Karpas-422 (cell line): ENCODE results near the gene SYPL1. TPM values are rescaled to one million over a fixed set of nuclear protein-coding genes. Genes with fewer than 3 reads are reported as not detected.
A peak's percentile ranks its signal among the peaks of the same experiment; 100 is the strongest.
"Not testable (repeated sequence)": the region's sequence is repeated elsewhere in the genome, so short reads cannot be mapped to it uniquely, and the experiment has no call there.

Experiments used
- DNase-seq: peaks from one replicate; pipeline ENCODE4 v3.0.0-alpha.2; 2015
- H2AFZ ChIP-seq: fragments of 200-600 bp; sonication (generic); 2 replicates; pipeline ENCODE4 v1.6.1; 2014; ENCODE audit warnings: antibody characterized with exemption, low read length, mixed read lengths
- H3K27ac ChIP-seq: fragments of 200-600 bp; sonication (generic); 2 replicates; pipeline ENCODE4 v1.5.1; 2014; ENCODE audit warnings: mild to moderate bottlenecking, low read length, moderate library complexity
- H3K27me3 ChIP-seq: fragments of 200-600 bp; sonication (generic); 2 replicates; pipeline ENCODE4 v1.6.1; 2014; ENCODE audit warnings: low read length, mixed read lengths
- H3K36me3 ChIP-seq: fragments of 200-600 bp; sonication (generic); 2 replicates; pipeline ENCODE4 v1.6.1; 2014; ENCODE audit warnings: low read length, mixed read lengths; ENCODE audit not compliant: insufficient read depth
- H3K4me1 ChIP-seq: fragments of 200-600 bp; sonication (generic); 2 replicates; pipeline ENCODE4 v1.6.1; 2014; ENCODE audit warnings: mild to moderate bottlenecking, low read length, mixed read lengths
- H3K4me2 ChIP-seq: fragments of 200-600 bp; sonication (generic); 2 replicates; pipeline ENCODE4 v1.6.1; 2014; ENCODE audit warnings: low read length, low read depth, mild to moderate bottlenecking; ENCODE audit not compliant: poor library complexity, severe bottlenecking
- H3K4me3 ChIP-seq: fragments of 200-600 bp; sonication (generic); 2 replicates; pipeline ENCODE4 v1.5.1; 2014; ENCODE audit warnings: mild to moderate bottlenecking, antibody characterized with exemption, low read length, mixed read lengths
- H3K79me2 ChIP-seq: fragments of 200-600 bp; sonication (generic); 2 replicates; pipeline ENCODE4 v1.6.1; 2014; ENCODE audit warnings: mild to moderate bottlenecking, low read length, mixed read lengths
- H3K9ac ChIP-seq: fragments of 200-600 bp; sonication (generic); 2 replicates; pipeline ENCODE4 v1.6.0; 2014; ENCODE audit warnings: low read length
- H3K9me2 ChIP-seq: fragments of 200-600 bp; sonication (generic), shearing (Covaris generic); replicated peaks from 2 replicates; pipeline ENCODE4 v1.6.0; 2014; ENCODE audit warnings: mild to moderate bottlenecking, low read length, moderate library complexity; ENCODE audit not compliant: insufficient read depth
- H3K9me3 ChIP-seq: fragments of 300-700, 200-600 bp; sonication (generic); 2 replicates; pipeline ENCODE4 v1.6.1; 2014; ENCODE audit warnings: low read length, mixed read lengths
- H4K20me1 ChIP-seq: fragments of 200-600 bp; sonication (generic); 2 replicates; pipeline ENCODE4 v1.6.1; 2014; ENCODE audit warnings: mild to moderate bottlenecking, antibody characterized with exemption, low read length, low read depth; ENCODE audit not compliant: insufficient read depth
- total RNA-seq: library from RNA; depleted of rRNA; stranded (reverse); fragments of >200 nt; shearing (Covaris generic); gene quantifications from 2 replicates; pipeline ENCODE4 v1.2.3, GENCODE V29; 2014; ENCODE audit warnings: low replicate concordance

Gene SYPL1
- total RNA-seq, 1 experiment from 2014 or later: 251 TPM

DNA sequence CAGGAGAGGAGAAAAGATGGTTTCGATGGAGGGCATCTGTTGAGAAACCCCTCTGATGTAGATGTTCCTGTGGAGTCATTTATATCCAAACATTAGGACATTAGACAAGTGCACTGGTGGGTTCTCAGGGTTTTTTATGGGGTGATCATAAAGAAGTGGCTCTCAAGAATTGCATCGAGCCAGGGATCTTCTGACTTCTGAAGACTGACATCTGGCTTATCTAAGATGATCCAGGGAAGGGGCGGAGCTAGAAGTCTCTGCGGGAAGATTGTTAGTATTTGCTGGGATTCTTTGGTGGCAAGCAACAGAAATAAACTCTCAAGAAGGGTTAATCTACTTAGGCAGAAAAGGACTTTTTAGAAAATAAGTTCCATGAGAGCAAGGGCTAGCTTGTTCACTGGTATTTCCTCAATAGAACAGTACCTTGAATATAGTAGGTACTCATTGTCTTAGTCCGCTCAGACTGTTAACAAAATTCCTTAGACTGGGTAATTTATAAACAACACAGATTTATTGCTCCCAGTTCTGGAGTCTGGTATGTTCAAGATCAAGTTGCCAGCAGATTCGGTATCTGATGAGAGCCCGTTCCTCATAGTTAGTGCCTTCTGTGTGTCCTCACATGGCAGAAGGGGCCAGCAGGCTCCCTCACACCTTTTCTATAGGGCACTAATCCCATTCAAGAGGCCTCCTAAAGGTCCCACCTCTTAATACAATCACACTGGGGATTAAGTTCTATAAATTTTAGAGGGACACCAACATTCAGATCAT, 28.5 kb upstream of the SYPL1 start:
- Histone ChIP-seq H3K9me2 (no peaks in the 10 kb centered on the region), H3K36me3 (no peaks in the 10 kb centered on the region), H3K4me2 (no peak overlapping the region), H3K9ac (no peak overlapping the region), H2AFZ (no peak overlapping the region), H3K9me3 (no peaks in the 10 kb centered on the region), H3K4me1 (peaks cover 29% of the 10 kb centered on the region), H3K79me2 (no peaks in the 10 kb centered on the region), H3K4me3 (no peak overlapping the region), H3K27ac (no peak overlapping the region), H4K20me1 (no peaks in the 10 kb centered on the region), H3K27me3 (no peaks in the 10 kb centered on the region)
- DNase-seq: no peak

DNA sequence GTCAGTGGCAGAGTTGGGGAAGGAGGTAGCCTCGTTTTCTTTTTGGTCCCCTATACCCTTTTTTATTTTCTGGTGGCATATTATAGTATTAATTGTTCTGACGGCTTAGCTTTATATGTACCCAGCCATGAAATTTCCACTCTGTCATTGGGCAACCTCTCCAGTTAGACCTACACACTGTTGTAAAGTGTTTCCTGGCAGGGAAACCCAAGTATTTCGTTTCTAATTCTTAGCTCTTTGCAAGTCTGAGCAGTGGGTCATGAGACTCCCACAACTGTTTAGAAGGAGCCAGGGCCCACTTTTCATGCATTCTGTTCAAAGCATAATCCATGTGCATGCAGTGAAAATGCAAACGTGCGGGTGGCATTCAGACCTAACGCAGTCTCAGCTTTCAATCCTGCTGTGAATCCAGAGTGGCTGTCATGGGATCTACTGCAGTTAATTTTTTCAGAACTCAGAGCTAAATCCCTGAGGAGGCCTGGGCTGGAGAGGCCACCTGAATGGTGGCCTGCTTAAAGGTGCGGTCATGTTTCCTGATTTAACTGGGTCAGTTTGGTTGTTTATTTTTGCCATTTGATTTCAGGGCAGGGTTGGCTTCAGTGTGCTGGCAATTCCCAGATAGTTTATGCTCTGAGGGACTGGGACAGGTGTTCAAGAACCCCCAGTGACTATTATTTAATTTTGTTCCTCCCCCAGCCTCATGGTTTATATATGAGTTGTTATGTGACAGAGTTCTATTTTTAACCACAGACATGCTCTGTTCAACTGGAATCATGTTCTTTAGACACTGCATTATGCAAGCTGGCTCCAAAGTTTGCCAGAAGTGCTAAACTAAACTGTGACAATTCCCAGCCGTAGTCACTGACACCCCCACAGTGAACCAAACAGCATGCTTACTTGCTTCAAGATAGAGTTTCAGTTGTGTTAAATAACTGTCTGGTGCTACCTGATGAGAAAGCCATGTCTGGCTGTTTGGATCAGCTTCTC, 27.4 kb upstream of the SYPL1 start:
- Histone ChIP-seq H3K4me1 (peaks cover 35% of the 10 kb centered on the region), H4K20me1 (no peaks in the 10 kb centered on the region), H3K79me2 (no peaks in the 10 kb centered on the region), H3K9me2 (no peaks in the 10 kb centered on the region), H3K9me3 (no peaks in the 10 kb centered on the region), H3K9ac (peak overlapping the region; percentile 10; the same call in 1 of the 2 replicates), H3K4me3 (no peak overlapping the region), H3K36me3 (no peaks in the 10 kb centered on the region), H3K27me3 (no peaks in the 10 kb centered on the region), H2AFZ (no peak overlapping the region), H3K4me2 (peak overlapping the region; percentile 24), H3K27ac (no peak overlapping the region)
- DNase-seq: no peak

DNA sequence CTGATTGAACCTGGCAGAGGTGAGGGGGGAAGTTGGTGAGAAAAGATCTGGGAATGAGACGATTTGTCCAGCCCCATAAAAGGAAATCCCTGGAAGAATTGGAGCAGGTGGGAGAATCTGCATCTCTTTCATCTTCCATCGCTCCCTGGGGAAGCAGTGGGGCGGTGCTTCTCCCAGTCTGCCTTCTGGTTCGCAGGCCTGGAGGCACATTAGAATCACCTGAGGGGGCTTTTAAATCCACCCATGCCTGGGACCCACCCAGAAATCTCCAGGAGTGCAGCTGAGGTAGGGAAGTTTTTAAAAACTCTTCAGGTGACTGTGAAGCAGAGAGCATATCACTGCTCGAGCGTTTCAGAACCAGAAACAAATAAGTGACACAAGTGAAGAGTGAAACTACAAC, 26.7 kb upstream of the SYPL1 start:
- DNase-seq: no peak
- Histone ChIP-seq H3K4me1 (peaks cover 38% of the 10 kb centered on the region), H3K27ac (no peak overlapping the region), H4K20me1 (no peaks in the 10 kb centered on the region), H3K9me2 (no peaks in the 10 kb centered on the region), H3K9me3 (no peaks in the 10 kb centered on the region), H2AFZ (no peak overlapping the region), H3K79me2 (no peaks in the 10 kb centered on the region), H3K27me3 (no peaks in the 10 kb centered on the region), H3K36me3 (no peaks in the 10 kb centered on the region), H3K4me3 (no peak overlapping the region), H3K9ac (no peak overlapping the region), H3K4me2 (no peak overlapping the region)

DNA sequence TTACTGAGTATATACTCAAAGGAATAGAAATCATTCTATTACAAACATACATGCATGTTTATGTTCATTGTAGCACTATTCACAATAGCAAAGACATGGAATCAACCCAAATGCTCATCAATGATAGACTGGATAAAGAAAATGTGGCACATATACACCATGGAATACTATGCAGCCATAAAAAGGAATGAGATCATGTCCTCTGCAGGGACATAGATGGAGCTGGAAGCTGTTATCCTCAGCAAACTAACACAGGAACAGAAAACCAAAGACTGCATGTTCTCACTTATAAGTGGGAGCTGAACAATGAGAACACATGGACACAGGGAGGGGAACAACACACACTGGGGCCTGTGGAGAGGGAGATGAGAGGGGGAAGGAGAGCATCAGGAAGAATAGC, 26.1 kb upstream of the SYPL1 start:
- not testable (repeated sequence) for H4K20me1 ChIP-seq, H3K9me2 ChIP-seq, H3K79me2 ChIP-seq, H3K36me3 ChIP-seq, H3K4me3 ChIP-seq, H3K4me2 ChIP-seq, H2AFZ ChIP-seq, H3K9me3 ChIP-seq, H3K27me3 ChIP-seq, H3K27ac ChIP-seq, H3K9ac ChIP-seq, DNase-seq
- peaks cover 34% of the 10 kb centered on the region for H3K4me1 ChIP-seq

DNA sequence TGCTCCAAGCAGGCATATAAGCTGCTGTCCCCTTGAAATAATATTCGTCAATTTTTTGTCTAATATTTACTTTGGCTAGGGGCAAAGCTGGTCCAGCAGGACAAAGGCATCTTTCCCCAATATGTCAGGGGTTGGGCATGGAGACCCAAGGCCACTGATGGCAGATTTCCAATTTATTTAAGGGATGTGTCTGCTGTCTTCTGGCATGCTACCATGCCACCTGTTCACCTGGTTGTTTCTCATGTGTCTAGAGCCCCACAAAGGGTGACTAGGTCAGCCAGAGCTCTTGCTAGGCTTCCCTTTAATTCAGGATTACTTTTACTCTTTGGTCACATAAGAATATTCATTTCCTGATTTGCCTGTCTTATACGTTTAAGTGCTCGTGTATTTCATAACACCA, 22.1 kb upstream of the SYPL1 start:
- H3K4me1 ChIP-seq: peaks cover 25% of the 10 kb centered on the region
- no peaks in the 10 kb centered on the region for H3K79me2 ChIP-seq
- H3K4me3 ChIP-seq: no peak overlapping the region
- H2AFZ ChIP-seq: no peak overlapping the region
- no peaks in the 10 kb centered on the region for H4K20me1 ChIP-seq
- H3K9ac ChIP-seq: no peak overlapping the region
- H3K27ac ChIP-seq: no peak overlapping the region
- no peaks in the 10 kb centered on the region for H3K27me3 ChIP-seq
- H3K36me3 ChIP-seq: no peaks in the 10 kb centered on the region
- no peak for DNase-seq
- peak overlapping the region; percentile 5 for H3K4me2 ChIP-seq
- no peaks in the 10 kb centered on the region for H3K9me2 ChIP-seq
- H3K9me3 ChIP-seq: no peaks in the 10 kb centered on the region

DNA sequence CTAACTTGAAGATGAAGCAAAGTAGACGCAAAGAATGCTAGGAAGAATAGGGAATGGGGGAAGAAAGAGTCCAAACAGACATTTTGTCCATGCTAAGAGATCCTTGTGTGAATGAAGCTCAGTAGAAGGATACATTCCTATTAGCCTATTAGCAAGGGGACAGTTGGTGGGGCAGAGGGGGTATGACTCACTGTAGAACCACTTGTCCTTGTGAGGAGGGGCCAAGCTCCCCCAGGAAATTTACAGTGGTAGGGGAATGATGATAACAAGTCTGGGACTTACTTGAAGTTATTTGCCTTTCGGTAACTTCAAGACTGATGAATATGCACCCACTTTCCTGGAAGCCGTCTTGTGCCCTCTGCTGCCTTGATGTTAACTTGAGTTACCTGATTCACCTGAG, 17.2 kb upstream of the SYPL1 start:
- Histone ChIP-seq H3K79me2 (no peaks in the 10 kb centered on the region), H3K4me1 (peaks cover 9% of the 10 kb centered on the region), H3K9ac (no peak overlapping the region), H3K27me3 (no peaks in the 10 kb centered on the region), H3K4me2 (no peak overlapping the region), H3K36me3 (no peaks in the 10 kb centered on the region), H3K9me3 (no peaks in the 10 kb centered on the region), H4K20me1 (no peaks in the 10 kb centered on the region), H3K9me2 (no peaks in the 10 kb centered on the region), H3K27ac (no peak overlapping the region), H3K4me3 (no peak overlapping the region), H2AFZ (no peak overlapping the region)
- no peak for DNase-seq

DNA sequence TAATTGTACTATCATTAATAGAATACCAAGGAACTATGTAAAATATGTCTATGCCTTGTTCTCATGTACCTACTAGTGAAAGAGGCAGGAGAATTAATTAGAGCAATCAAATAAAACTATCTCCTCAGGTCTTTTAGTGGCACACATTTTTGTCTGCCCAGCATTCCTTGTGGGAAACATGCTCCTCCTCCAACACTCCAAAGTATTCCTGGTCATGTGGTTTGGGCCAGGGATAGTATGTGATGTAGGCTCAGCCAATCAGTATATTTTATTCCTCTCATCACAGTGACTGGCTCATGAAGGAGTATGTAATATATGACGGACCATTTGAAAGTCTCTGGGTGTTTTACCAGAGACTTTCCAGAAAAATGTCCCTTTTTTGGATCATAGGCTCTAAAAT, 16.7 kb upstream of the SYPL1 start:
- no peaks in the 10 kb centered on the region for H3K27me3 ChIP-seq
- no peaks in the 10 kb centered on the region for H3K36me3 ChIP-seq
- no peak for DNase-seq
- no peak overlapping the region for H3K4me3 ChIP-seq
- H3K27ac ChIP-seq: no peak overlapping the region
- no peak overlapping the region for H2AFZ ChIP-seq
- peaks cover 5% of the 10 kb centered on the region for H3K4me1 ChIP-seq
- H3K79me2 ChIP-seq: no peaks in the 10 kb centered on the region
- no peak overlapping the region for H3K9ac ChIP-seq
- no peaks in the 10 kb centered on the region for H3K9me2 ChIP-seq
- no peak overlapping the region for H3K4me2 ChIP-seq
- H3K9me3 ChIP-seq: no peaks in the 10 kb centered on the region
- no peaks in the 10 kb centered on the region for H4K20me1 ChIP-seq

DNA sequence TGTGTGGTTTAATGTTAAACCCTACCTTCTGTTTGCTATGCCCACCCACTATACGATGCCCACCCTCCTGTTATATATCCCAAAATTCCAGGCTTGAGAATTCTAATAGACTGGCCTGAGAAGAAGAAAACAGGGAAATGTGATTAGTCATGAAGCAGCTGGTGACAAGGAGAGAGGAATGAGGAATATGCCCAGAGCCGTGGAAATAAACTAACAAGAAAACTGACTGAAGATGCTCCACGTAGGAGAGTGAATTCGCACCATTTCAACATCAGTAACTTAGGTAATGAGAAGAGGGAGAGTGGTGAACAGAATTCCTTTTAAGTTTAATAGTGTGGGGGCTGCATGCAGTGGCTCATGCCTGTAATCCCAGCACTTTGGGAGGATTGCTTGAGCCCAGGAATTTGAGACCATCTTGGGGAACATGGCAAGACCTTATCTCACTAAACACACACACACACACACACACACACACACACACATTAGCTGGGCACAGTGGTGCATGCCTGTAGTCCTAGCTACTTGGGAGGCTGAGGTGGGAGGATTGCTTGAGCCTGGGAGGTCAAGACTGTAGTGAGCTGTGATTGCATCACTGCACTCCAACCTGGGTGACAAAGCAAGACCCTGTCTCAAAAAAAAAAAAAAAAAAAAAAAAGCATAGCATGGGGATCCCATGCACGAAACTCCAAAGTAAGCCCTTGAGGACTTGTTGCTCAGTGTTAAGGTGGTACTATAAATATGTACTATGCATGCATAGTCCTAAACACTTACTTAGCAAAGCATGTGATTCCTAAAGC, 16.1 kb upstream of the SYPL1 start:
- Histone ChIP-seq H2AFZ (no peak overlapping the region), H3K4me2 (no peak overlapping the region), H3K27ac (no peak overlapping the region), H3K27me3 (no peaks in the 10 kb centered on the region), H4K20me1 (no peaks in the 10 kb centered on the region), H3K4me3 (no peak overlapping the region), H3K36me3 (no peaks in the 10 kb centered on the region), H3K9ac (no peak overlapping the region), H3K4me1 (peaks cover 4% of the 10 kb centered on the region), H3K9me3 (no peaks in the 10 kb centered on the region), H3K79me2 (no peaks in the 10 kb centered on the region), H3K9me2 (no peaks in the 10 kb centered on the region)
- no peak for DNase-seq
